ENCODE data around the gene PNPLA2.

Gene PNPLA2

GRCh38 chr11:831961-832528 lies 13.3 kb downstream of the PNPLA2 start:
- Histone ChIP-seq H3K9ac (ENCODE audit: low read length) (peak overlapping the region; percentile 75), H3K4me3 (ENCODE audit: low read length) (peak overlapping the region; percentile 80), H3K27me3 (replicated peaks; ENCODE audit: control insufficient read depth, insufficient read depth, low read length) (no peaks in the 10 kb centered on the region), H3K36me3 (ENCODE audit: control insufficient read depth, insufficient read depth, low read length, severe bottlenecking) (peaks cover 10% of the 10 kb centered on the region), H3K9me3 (ENCODE audit: control insufficient read depth, low read length) (no peaks in the 10 kb centered on the region), H3K4me1 (ENCODE audit: control insufficient read depth, insufficient read depth, low read length) (peaks cover 42% of the 10 kb centered on the region)
- no peak for DNase-seq (ENCODE audit: low read depth)

- peak; percentile 87 for DNase-seq (ENCODE audit: low read depth)
- peaks cover 16% of the 10 kb centered on the region for H3K36me3 ChIP-seq (ENCODE audit: control insufficient read depth, insufficient read depth, low read length, severe bottlenecking)
- H3K9ac ChIP-seq (ENCODE audit: low read length): peak within 1 kb of the TSS; percentile 92
- peaks cover 42% of the 10 kb centered on the region for H3K4me1 ChIP-seq (ENCODE audit: control insufficient read depth, insufficient read depth, low read length)
- no peaks in the 10 kb centered on the region for H3K9me3 ChIP-seq (ENCODE audit: control insufficient read depth, low read length)
- peak within 1 kb of the TSS; percentile 87 for H3K4me3 ChIP-seq (ENCODE audit: low read length)
- H3K27me3 ChIP-seq (replicated peaks; ENCODE audit: control insufficient read depth, insufficient read depth, low read length): no peaks in the 10 kb centered on the region
Measured at GRCh38 chr11:832529-833113, 13.9 kb downstream of the PNPLA2 start, which contains the start of gene CD151. CD151 (plus strand) TSS chr11:832952; CDS start chr11:836070, 3,118 bp downstream.

- peaks cover 21% of the 10 kb centered on the region for H3K36me3 ChIP-seq (ENCODE audit: control insufficient read depth, insufficient read depth, low read length, severe bottlenecking)
- H3K27me3 ChIP-seq (replicated peaks; ENCODE audit: control insufficient read depth, insufficient read depth, low read length): no peaks in the 10 kb centered on the region
- H3K9ac ChIP-seq (ENCODE audit: low read length): peak overlapping the region; percentile 92
- H3K4me1 ChIP-seq (ENCODE audit: control insufficient read depth, insufficient read depth, low read length): peaks cover 42% of the 10 kb centered on the region
- DNase-seq (ENCODE audit: low read depth): peak; percentile 78
- no peaks in the 10 kb centered on the region for H3K9me3 ChIP-seq (ENCODE audit: control insufficient read depth, low read length)
- peak overlapping the region; percentile 87 for H3K4me3 ChIP-seq (ENCODE audit: low read length)
Measured at GRCh38 chr11:833114-833791, 14.5 kb downstream of the PNPLA2 start.

- H3K9me3 ChIP-seq (ENCODE audit: control insufficient read depth, low read length): no peaks in the 10 kb centered on the region
- peak; percentile 52 for DNase-seq (ENCODE audit: low read depth)
- peaks cover 45% of the 10 kb centered on the region for H3K4me1 ChIP-seq (ENCODE audit: control insufficient read depth, insufficient read depth, low read length)
- no peaks in the 10 kb centered on the region for H3K27me3 ChIP-seq (replicated peaks; ENCODE audit: control insufficient read depth, insufficient read depth, low read length)
- H3K9ac ChIP-seq (ENCODE audit: low read length): peak overlapping the region; percentile 92
- H3K36me3 ChIP-seq (ENCODE audit: control insufficient read depth, insufficient read depth, low read length, severe bottlenecking): peaks cover 26% of the 10 kb centered on the region
- peak overlapping the region; percentile 87 for H3K4me3 ChIP-seq (ENCODE audit: low read length)
Measured at GRCh38 chr11:833849-834311, 15.2 kb downstream of the PNPLA2 start.

GRCh38 chr11:834371-835316 lies 15.9 kb downstream of the PNPLA2 start:
- H3K9me3 ChIP-seq (ENCODE audit: control insufficient read depth, low read length): no peaks in the 10 kb centered on the region
- H3K4me3 ChIP-seq (ENCODE audit: low read length): peak overlapping the region; percentile 87
- peaks cover 45% of the 10 kb centered on the region for H3K4me1 ChIP-seq (ENCODE audit: control insufficient read depth, insufficient read depth, low read length)
- H3K27me3 ChIP-seq (replicated peaks; ENCODE audit: control insufficient read depth, insufficient read depth, low read length): no peaks in the 10 kb centered on the region
- peak overlapping the region; percentile 92 for H3K9ac ChIP-seq (ENCODE audit: low read length)
- DNase-seq (ENCODE audit: low read depth): peak; percentile 93
- H3K36me3 ChIP-seq (ENCODE audit: control insufficient read depth, insufficient read depth, low read length, severe bottlenecking): peaks cover 34% of the 10 kb centered on the region

- no peak for DNase-seq (ENCODE audit: low read depth)
- Histone ChIP-seq H3K36me3 (ENCODE audit: control insufficient read depth, insufficient read depth, low read length, severe bottlenecking) (peaks cover 48% of the 10 kb centered on the region), H3K4me3 (ENCODE audit: low read length) (no peak overlapping the region), H3K9ac (ENCODE audit: low read length) (no peak overlapping the region), H3K9me3 (ENCODE audit: control insufficient read depth, low read length) (no peaks in the 10 kb centered on the region), H3K4me1 (ENCODE audit: control insufficient read depth, insufficient read depth, low read length) (peaks cover 53% of the 10 kb centered on the region), H3K27me3 (replicated peaks; ENCODE audit: control insufficient read depth, insufficient read depth, low read length) (no peaks in the 10 kb centered on the region)
Measured at GRCh38 chr11:836274-836673, 17.6 kb downstream of the PNPLA2 start.

- Histone ChIP-seq H3K9ac (ENCODE audit: low read length) (peak overlapping the region; percentile 25), H3K9me3 (ENCODE audit: control insufficient read depth, low read length) (no peaks in the 10 kb centered on the region), H3K36me3 (ENCODE audit: control insufficient read depth, insufficient read depth, low read length, severe bottlenecking) (peaks cover 48% of the 10 kb centered on the region), H3K4me1 (ENCODE audit: control insufficient read depth, insufficient read depth, low read length) (peaks cover 52% of the 10 kb centered on the region), H3K27me3 (replicated peaks; ENCODE audit: control insufficient read depth, insufficient read depth, low read length) (no peaks in the 10 kb centered on the region), H3K4me3 (ENCODE audit: low read length) (no peak overlapping the region)
- DNase-seq (ENCODE audit: low read depth): no peak
Measured at GRCh38 chr11:836700-837099, 18.0 kb downstream of the PNPLA2 start.

GRCh38 chr11:837189-837989 lies 18.7 kb downstream of the PNPLA2 start:
- DNase-seq (ENCODE audit: low read depth): no peak
- peaks cover 45% of the 10 kb centered on the region for H3K4me1 ChIP-seq (ENCODE audit: control insufficient read depth, insufficient read depth, low read length)
- peaks cover 48% of the 10 kb centered on the region for H3K36me3 ChIP-seq (ENCODE audit: control insufficient read depth, insufficient read depth, low read length, severe bottlenecking)
- H3K27me3 ChIP-seq (replicated peaks; ENCODE audit: control insufficient read depth, insufficient read depth, low read length): no peaks in the 10 kb centered on the region
- H3K9me3 ChIP-seq (ENCODE audit: control insufficient read depth, low read length): no peaks in the 10 kb centered on the region
- no peak overlapping the region for H3K4me3 ChIP-seq (ENCODE audit: low read length)
- peak overlapping the region; percentile 36 for H3K9ac ChIP-seq (ENCODE audit: low read length)

- Histone ChIP-seq H3K36me3 (ENCODE audit: control insufficient read depth, insufficient read depth, low read length, severe bottlenecking) (peaks cover 48% of the 10 kb centered on the region), H3K4me3 (ENCODE audit: low read length) (no peak overlapping the region), H3K27me3 (replicated peaks; ENCODE audit: control insufficient read depth, insufficient read depth, low read length) (no peaks in the 10 kb centered on the region), H3K9me3 (ENCODE audit: control insufficient read depth, low read length) (no peaks in the 10 kb centered on the region), H3K9ac (ENCODE audit: low read length) (no peak overlapping the region), H3K4me1 (ENCODE audit: control insufficient read depth, insufficient read depth, low read length) (peaks cover 43% of the 10 kb centered on the region)
- DNase-seq (ENCODE audit: low read depth): no peak
Measured at GRCh38 chr11:837990-838307, 19.2 kb downstream of the PNPLA2 start.

GRCh38 chr11:838441-839279 lies 19.9 kb downstream of the PNPLA2 start:
- peak; percentile 38 for DNase-seq (ENCODE audit: low read depth)
- peaks cover 43% of the 10 kb centered on the region for H3K4me1 ChIP-seq (ENCODE audit: control insufficient read depth, insufficient read depth, low read length)

More at GRCh38 chr11:838441-839279, 19.9 kb downstream of the PNPLA2 start:
- Histone ChIP-seq H3K9me3 (ENCODE audit: control insufficient read depth, low read length) (no peaks in the 10 kb centered on the region), H3K36me3 (ENCODE audit: control insufficient read depth, insufficient read depth, low read length, severe bottlenecking) (peaks cover 48% of the 10 kb centered on the region), H3K27me3 (replicated peaks; ENCODE audit: control insufficient read depth, insufficient read depth, low read length) (no peaks in the 10 kb centered on the region), H3K4me3 (ENCODE audit: low read length) (no peak overlapping the region), H3K9ac (ENCODE audit: low read length) (peak overlapping the region; percentile 99)
